HG03060 (cell line): ENCODE data around the gene SDCBP2.
"Not testable (repeated sequence)": the region's sequence is repeated elsewhere in the genome, so short reads cannot be mapped to it uniquely, and the experiment has no call there.

Experiments
- ATAC-seq: cut with Tn5 transposase; IDR thresholded peaks from one replicate; pipeline ENCODE4 v1.9.1; 2021; ENCODE audit warnings: low read depth, moderate number of reproducible peaks; ENCODE audit not compliant: unreplicated experiment

Gene SDCBP2

GRCh38 chr20:1360094-1360846 is 31.3 kb upstream of the SDCBP2 start:
- ATAC-seq = no peak

GRCh38 chr20:1357921-1358671 is 29.2 kb upstream of the SDCBP2 start:
- ATAC-seq = no peak

- no peak for ATAC-seq
These were observed 25.0 kb upstream of the SDCBP2 start for GRCh38 chr20:1353956-1354355.

GRCh38 chr20:1346315-1346969 is 17.5 kb upstream of the SDCBP2 start:
- ATAC-seq = no peak

GRCh38 chr20:1345756-1346093 is 16.8 kb upstream of the SDCBP2 start:
- ATAC-seq = no peak

GRCh38 chr20:1345030-1345755 is 16.3 kb upstream of the SDCBP2 start:
- no peak for ATAC-seq

- ATAC-seq = not testable (repeated sequence)
These were observed 14.6 kb upstream of the SDCBP2 start for GRCh38 chr20:1343446-1344124.

GRCh38 chr20:1341561-1342265 is 12.8 kb upstream of the SDCBP2 start:
- no peak for ATAC-seq

GRCh38 chr20:1338801-1339200 is 9.9 kb upstream of the SDCBP2 start:
- ATAC-seq = no peak

- ATAC-seq = no peak
These were observed 9.2 kb upstream of the SDCBP2 start for GRCh38 chr20:1338096-1338495.

- ATAC-seq = no peak
These were observed 8.5 kb upstream of the SDCBP2 start for GRCh38 chr20:1337441-1337840.

- ATAC-seq = no peak
These were observed 7.9 kb upstream of the SDCBP2 start for GRCh38 chr20:1336699-1337367.

GRCh38 chr20:1335961-1336698 is 7.2 kb upstream of the SDCBP2 start:
- ATAC-seq = no peak

- no peak for ATAC-seq
These were observed 5.8 kb upstream of the SDCBP2 start for GRCh38 chr20:1334761-1335160.

- ATAC-seq = no peak
These were observed 5.4 kb upstream of the SDCBP2 start for GRCh38 chr20:1334370-1334731.

- no peak for ATAC-seq
These were observed 4.8 kb upstream of the SDCBP2 start for GRCh38 chr20:1333462-1334369.

- no peak for ATAC-seq
These were observed 3.9 kb upstream of the SDCBP2 start for GRCh38 chr20:1332749-1333300.
